KOPT-K1 (cell line): ENCODE measurements around the gene ZNF319.

ENCODE experiments used
- H3K27ac ChIP-seq: fragments of 200-600 bp; sonication (generic); 2 replicates; pipeline ENCODE4 v1.5.1; 2016; ENCODE audit warnings: antibody characterized with exemption, mild to moderate bottlenecking, low read depth, low read length; ENCODE audit not compliant: poor library complexity, severe bottlenecking
- H3K36me3 ChIP-seq: fragments of 200-600 bp; sonication (generic); 2 replicates; pipeline ENCODE4 v1.5.1; 2017; ENCODE audit warnings: antibody characterized with exemption, mild to moderate bottlenecking, low read length, moderate library complexity; ENCODE audit not compliant: insufficient read depth
- H3K9me3 ChIP-seq: fragments of 200-600 bp; sonication (generic); 2 replicates; pipeline ENCODE4 v1.5.1; 2017; ENCODE audit warnings: antibody characterized with exemption, low read length, mild to moderate bottlenecking; ENCODE audit not compliant: insufficient read depth, poor library complexity, severe bottlenecking

Gene ZNF319

DNA sequence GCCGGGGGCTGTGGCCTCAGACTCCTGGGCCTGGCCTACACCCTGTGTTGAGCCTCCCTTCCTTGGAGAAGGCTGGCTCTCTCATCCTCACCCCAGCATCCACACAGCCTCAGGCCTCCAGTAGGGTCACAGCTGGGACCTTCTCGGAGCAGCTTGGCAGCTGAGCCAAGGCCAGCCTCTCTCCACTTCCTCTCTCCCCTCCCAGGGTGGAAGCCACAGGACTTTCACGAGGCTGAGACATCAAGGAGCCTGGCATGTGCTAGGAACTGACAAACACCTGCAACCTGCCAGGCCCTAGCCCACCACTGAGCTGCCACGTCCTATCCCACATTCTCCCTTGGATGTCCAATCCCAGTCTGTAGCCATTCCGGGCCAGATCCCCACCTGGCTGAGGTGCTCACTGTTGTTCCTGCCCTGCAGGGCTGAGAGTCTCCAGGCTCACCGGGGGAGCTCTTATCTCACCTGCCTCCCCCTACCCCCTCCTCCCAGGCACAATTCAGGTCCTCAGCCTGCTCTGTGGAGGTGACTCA, 28.1 kb upstream of the ZNF319 start:
- H3K9me3 ChIP-seq: no peaks in the 10 kb centered on the region
- H3K36me3 ChIP-seq: no peaks in the 10 kb centered on the region
- H3K27ac ChIP-seq: no peak overlapping the region

DNA sequence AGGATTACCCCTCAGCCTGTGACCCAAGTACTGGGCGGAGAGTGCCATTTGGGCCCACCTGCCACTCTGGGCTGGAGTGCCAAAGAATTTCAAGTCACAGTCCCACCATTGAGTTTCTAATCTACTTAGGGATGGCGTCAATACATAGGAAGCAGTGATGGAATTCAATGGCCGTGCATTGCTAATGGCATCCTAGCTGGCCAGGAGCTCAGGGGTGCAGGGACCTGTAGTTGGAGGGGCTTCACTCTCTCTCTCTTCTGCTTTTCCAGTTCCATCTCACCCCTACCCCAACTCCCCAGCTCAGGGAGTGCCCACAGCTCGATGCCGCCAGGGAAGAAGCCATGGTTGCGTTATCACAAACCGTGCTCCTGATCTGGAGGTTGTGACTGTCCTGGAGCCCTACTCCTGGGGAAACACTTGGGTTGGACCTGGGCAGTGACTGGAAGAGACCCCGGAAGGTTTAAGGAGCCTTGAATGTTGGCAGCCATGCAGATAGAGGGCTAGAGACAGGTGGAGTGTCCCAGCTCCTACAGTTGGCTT, 27.5 kb upstream of the ZNF319 start:
- Histone ChIP-seq H3K9me3 (no peaks in the 10 kb centered on the region), H3K36me3 (no peaks in the 10 kb centered on the region), H3K27ac (no peak overlapping the region)

DNA sequence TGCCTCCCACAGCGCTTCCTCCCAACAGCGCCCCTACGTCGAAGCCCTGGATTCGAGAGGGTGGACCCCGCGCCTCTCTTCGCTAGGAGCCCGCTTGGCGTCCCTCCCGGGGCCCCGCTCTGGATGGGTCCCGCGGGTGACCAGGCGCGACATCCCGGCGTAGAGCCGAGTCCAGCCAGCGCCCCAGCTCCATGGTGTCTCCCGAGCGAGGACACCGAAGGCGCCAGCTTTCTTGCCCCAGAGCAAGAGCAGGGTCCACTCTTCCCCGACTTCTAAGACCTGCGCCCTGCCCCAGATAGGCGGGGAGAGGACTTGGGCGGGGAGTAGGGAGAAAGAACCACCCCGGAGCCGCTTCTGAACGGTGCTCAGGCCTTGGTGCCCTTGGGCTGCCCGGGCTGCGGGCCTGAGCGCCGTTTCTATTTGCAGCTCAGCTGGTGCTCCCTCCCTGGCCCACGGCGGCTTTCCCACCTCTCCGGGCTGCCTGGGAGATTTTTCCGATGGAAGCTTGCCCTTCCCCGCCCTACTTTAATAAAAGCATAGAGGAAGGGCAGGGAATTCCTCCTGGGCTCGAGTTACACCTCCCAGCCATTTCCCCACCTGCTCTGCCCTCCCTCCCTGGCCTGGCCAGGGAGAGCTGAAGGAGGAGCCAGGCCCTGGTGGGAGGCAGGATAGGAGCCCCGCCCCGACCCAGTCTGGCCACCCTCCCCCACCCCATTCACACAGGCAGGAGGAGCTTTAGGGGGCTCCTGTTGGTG, 26.9 kb upstream of the ZNF319 start:
- Histone ChIP-seq H3K36me3 (no peaks in the 10 kb centered on the region), H3K27ac (no peak overlapping the region), H3K9me3 (no peaks in the 10 kb centered on the region)

DNA sequence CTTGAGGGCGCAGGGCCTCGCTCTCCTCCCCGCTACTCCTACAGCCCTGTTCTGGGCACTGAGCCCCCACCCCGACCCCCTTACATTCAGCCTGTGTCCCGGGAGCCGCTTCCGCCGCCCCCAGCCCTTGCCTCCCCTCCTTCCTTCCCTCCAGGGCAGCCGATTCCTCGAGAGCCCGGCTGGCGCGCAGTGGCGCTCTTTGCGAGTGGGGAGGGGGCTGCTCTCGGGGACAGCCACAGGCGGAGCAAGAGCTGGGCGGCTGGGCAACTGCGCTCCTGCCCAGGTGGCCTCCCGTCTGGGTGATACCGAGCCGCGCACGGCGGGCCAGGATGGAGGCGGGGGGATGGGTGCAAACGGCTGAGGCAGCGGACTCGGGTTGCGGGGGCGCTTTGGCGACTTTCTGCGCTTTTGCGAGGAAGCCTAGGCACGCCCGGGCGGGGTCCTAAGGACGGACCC, 26.3 kb upstream of the ZNF319 start:
- H3K27ac ChIP-seq: no peak overlapping the region
- no peaks in the 10 kb centered on the region for H3K36me3 ChIP-seq
- no peaks in the 10 kb centered on the region for H3K9me3 ChIP-seq

DNA sequence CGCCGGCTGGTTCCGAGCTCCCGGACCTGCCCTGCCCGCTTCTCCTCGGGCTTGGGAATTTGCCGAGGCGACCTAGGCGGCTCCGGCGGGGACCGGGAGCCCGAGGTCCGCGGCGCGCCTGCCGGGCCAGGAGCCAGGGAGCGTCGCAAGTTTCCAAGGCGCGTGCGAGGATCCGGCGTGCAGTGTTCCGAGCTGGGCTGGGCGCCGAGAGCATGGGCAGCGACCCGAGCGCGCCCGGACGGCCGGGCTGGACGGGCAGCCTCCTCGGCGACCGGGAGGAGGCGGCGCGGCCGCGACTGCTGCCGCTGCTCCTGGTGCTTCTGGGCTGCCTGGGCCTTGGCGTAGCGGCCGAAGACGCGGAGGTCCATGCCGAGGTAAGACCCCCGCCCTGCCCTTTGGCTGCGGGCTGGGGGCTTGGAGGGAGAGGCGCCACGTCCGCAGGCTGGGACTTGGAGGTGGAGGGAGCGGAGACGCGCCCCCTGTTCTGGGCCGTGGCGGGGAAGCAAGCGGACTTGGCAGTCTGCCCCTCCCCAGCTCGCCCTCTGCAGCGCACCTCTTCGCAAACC, 25.8 kb upstream of the ZNF319 start:
- H3K36me3 ChIP-seq: peaks cover under 1% of the 10 kb centered on the region; the same call in 1 of the 2 replicates
- no peak overlapping the region for H3K27ac ChIP-seq
- no peaks in the 10 kb centered on the region for H3K9me3 ChIP-seq

DNA sequence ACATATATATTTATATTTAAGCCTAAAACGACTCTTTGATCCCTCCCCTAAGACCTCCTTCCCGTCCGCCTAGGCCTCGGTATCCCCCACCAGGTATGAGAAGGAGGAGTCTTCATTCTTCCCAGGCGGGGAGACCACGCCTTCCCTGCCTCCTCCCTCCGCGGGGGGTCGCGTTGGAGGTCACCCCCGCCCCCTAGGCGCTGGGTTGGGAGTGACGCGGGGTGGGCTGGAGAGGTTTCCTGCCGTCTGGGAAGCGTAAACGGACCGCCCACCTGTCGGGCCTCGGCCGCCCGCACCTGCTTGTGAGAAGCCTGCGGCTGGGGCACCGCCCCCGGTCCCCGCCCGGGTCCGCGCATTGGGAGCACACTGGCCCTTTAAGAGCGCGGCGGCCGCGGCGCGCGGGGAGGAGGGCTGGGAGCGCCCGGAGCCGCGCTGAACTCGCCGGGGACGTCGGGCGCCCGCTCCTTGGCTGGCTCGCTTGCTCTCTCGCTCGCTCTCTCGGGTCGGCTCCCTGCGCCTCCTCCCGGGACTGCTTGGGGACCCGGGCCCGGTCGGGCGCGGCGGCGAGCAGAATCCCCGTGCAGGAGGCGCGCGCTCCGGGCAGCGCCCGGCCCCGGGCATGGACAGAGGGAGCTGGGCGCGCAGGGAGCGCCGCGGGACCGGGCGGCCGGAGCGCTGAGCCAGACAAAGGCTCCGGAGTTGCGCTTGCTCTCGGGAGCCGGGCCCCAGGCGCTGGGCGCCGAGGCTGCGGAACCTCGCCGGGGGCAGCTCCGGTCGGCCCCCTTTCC, 25.1 kb upstream of the ZNF319 start, which contains the start of gene MMP15:
TSS of gene MMP15 (plus strand) at position 404 of the 788 bp plus-strand sequence. CDS start 597 bp downstream, outside the sequence.
- Histone ChIP-seq H3K9me3 (no peaks in the 10 kb centered on the region), H3K27ac (no peak within 1 kb of the TSS), H3K36me3 (peaks cover 7% of the 10 kb centered on the region; the same call in 1 of the 2 replicates)

DNA sequence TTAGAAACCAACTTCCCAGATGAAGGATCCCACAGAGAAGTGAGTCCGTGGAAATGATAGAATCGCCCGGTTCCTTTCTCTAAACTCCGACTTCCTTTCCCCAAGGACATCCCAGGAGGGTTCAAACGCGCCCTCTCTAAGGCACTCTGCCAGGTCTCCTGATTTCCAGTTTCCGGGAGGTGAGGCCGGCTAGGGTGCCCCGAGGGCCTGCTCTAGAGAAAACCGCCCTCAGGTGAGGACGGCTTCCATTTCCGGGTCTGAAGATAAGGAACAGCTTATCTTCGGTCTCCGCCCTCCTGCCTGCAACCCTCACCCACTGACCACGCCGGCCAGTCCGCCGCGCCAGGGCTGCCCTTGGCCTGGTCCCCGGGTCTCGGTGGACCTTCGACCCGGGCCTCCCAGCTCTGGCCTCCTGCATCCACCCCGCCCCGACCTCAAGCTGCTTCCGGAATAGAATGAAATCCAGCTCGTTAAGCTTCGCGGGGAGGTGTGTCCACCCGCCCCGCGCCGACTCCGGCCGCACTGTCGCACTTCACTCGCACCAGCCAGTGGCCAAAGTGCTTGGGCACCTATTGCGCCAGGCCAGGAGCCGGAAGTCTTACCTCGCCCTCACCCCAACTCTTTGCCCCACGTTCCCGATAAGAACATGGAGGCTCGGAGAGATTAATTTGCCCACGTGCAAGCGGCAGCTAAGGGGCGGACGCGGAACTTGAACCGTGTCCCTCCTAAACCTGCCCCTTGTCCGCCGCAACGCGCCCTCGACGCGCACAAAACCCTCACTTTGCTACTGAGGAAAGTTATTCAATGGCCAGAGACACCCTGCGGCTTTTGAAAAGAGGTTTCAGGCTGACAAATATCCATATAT, 24.2 kb upstream of the ZNF319 start:
- H3K9me3 ChIP-seq: no peaks in the 10 kb centered on the region
- peaks cover 7% of the 10 kb centered on the region; the same call in 1 of the 2 replicates for H3K36me3 ChIP-seq
- no peak overlapping the region for H3K27ac ChIP-seq

DNA sequence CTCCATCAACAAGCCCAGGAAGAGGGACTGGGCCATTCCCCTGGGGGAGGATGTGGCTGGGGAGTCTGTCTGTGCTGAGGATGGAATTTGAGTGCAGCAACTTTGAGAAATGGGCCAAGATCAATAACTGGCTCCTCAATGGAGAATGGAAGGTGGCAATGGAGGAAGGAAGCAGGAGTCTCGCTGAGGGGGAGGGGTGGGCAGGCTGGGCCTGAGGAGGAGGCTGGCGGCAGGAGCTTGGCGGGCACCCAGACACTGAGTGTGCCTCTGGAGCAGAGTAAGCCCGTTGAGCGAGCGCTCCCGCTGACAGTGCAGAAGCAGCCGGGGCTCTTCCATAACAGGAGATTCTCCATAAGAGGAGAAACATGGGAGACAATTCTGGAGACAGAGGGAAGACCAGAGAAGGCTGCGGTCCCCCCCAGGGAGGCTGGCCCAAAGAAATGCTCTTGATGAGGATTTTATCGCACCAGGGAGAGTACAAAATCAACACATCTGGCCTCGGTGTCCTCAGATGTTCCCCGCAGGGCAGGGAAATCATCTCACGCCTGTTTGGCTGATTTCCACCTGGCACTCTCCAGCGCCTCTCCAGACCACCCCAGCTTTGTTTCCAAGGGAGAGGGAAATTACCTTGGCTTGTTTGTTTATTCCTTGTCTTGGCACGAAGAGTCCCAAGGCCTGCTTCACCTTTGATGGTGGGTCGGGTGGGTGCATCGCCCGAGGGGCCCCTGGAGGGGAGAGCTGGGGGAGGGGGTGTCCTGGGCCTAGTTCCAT, 22.3 kb upstream of the ZNF319 start:
- no peaks in the 10 kb centered on the region for H3K9me3 ChIP-seq
- peaks cover 25% of the 10 kb centered on the region; the same call in 1 of the 2 replicates for H3K36me3 ChIP-seq
- no peak overlapping the region for H3K27ac ChIP-seq

DNA sequence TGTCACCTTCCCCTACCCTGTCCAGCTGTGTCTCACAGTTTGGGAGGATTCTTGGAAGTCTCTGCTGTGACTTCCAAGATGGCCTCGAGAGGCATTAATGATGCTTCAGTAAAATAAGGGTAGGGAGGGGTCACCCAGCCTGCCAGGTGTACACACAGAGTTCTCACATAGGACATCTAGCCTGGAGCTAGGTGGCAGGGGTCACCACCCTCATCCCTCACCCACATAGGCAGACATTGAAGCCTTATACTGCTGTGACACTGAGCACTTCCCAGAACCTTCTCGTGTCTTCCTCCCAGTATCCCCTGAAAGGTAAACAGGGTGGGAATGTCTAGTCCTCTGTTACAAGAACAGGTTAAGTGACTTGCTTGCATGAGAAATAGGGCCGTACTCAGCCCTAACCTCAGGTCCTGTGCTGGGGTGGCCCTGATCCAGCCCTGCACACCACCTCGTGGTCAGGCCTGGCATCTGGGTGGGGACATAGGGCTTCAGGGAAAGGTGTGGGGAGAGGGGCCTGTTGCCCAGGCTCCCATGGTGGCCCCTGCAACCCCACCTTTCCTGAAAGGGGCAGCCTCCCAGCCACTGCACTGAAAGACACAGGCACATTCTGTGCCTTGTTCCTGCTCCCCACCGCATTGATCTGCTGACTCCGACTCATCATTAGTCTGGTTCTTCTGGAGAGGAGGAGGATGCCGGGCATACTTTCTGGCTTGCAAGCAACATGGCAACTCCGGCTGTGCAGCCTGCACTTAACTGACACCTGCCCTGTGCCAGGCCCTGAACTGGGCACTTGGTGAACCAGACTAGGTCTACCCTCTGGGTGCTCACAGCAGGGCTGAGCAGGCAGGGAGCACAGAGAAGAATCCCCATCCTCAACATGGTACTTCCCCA, 21.4 kb upstream of the ZNF319 start:
- H3K9me3 ChIP-seq: no peaks in the 10 kb centered on the region
- no peak overlapping the region for H3K27ac ChIP-seq
- H3K36me3 ChIP-seq: peaks cover 33% of the 10 kb centered on the region; the same call in 1 of the 2 replicates

DNA sequence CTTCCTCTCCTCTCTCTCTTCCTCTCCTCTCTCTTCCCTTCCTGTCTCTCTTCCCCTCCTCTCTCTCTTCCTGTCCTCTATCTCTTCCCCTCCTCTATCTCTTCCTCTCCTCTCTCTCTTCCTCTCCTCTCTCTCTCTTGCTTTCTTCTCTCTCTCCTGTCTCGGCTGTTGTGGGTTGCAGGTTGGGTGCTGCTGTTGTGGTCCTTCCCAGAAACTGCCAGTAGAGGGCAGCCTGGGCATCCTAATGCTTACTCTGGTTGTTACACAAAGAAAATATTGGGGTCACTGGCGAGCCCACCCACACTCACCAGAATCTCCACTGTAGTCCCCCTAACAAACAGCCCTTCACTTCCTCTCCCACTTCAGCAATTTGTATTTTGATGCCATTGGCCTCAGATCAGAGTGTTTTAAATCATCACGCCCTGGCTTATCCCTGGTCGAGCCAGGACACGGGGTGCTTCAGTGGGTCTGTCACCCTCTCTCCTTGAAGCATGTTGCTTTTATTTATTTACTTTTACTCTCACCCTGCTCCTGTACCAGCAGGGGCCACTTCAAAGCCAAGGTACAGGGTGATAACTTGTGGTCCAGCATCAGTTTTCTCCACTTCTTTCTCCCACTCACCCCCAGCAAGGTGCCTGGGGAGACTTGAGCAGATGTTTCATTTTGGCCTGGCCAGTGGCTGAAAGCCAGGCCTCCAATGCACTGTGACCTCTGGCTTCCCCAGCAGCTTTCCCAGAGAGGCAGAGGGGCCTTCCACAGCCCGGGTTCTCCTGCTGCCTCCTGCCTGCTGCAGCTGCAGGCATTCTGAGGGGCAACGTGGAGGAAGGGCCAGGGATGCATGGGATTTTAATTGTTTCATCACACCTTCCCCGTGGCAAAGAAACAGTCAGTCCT, 20.4 kb upstream of the ZNF319 start:
- H3K27ac ChIP-seq: no peak overlapping the region
- H3K9me3 ChIP-seq: no peaks in the 10 kb centered on the region
- H3K36me3 ChIP-seq: peaks cover 38% of the 10 kb centered on the region; the same call in 1 of the 2 replicates

DNA sequence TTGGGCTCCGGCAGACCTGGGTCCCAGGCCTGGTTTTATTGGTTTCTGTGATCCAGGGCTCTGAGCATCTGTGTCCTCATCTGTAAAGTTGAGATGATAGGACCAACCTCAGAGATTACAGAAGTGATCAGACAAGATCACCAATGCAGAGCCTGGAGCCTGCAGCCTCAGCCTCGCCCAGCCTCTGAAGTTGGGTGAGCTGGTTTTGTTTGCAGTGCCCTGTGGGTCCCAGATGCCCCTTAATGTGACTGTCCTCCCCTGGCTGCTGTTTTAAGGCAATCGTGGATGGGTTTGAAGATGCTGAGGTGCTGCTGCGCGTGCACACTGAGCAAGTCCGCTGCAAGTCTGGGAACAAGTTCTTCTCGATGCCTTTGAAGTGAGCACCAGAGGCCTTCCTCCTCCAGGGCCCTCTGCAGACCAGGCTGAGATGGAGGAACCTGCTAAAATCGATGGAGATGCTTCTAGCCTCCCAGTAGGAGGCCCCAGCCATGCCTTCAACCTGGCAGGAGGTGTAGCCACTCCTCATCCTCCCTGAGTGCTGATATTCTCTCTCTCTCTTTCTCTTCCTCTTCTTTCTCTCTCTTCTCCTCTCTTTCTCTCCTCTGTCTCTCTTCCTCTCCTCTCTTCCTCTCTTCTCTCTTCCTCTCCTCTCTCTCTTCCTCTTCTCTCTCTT, 19.5 kb upstream of the ZNF319 start:
- Histone ChIP-seq H3K9me3 (no peaks in the 10 kb centered on the region), H3K27ac (no peak overlapping the region), H3K36me3 (peaks cover 39% of the 10 kb centered on the region; the same call in 1 of the 2 replicates)
